Prostate gland (tissue), 2 donors: Measurements from ENCODE around the gene SLC25A52.
"Not testable (repeated sequence)": the region's sequence is repeated elsewhere in the genome, so short reads cannot be mapped to it uniquely, and the experiment has no call there.

Experiments used
- CTCF ChIP-seq, 4 experiments: fragments of 200-600 bp in 2 of 4; fragments of 450-650 bp in 2 of 4; sonication (generic) in 2 of 4; IDR thresholded peaks; 1 replicate in 3 of 4; 2 replicates in 1 of 4; pipeline ENCODE4 v1.5.1; 2016 to 2019; ENCODE audit warnings: antibody characterized with exemption in 4 of 4, mild to moderate bottlenecking in 2 of 4, moderate library complexity in 2 of 4
- POLR2A ChIP-seq: fragments of 450-650 bp; IDR thresholded peaks from one replicate; pipeline ENCODE4 v1.6.1; 2016; ENCODE audit warnings: antibody characterized with exemption, mild to moderate bottlenecking
- POLR2AphosphoS5 ChIP-seq: sonication (generic); formaldehyde crosslinking; IDR thresholded peaks from one replicate; pipeline ENCODE4 v1.6.1; 2017; ENCODE audit warnings: antibody characterized with exemption

GRCh38 chr18:31729196-31729595 is 31.5 kb downstream of the SLC25A52 start:
- TF ChIP-seq CTCF (IDR thresholded peaks at IDR 0.05); POLR2AphosphoS5; POLR2A: not testable (repeated sequence)
